HG03342 (cell line): ENCODE data around the gene FRMD8.

Experiments
- ATAC-seq: cut with Tn5 transposase; IDR thresholded peaks from one replicate; pipeline ENCODE4 v1.9.1; 2021; ENCODE audit warnings: mild to moderate bottlenecking, moderate library complexity; ENCODE audit not compliant: unreplicated experiment

FRMD8 gene

DNA sequence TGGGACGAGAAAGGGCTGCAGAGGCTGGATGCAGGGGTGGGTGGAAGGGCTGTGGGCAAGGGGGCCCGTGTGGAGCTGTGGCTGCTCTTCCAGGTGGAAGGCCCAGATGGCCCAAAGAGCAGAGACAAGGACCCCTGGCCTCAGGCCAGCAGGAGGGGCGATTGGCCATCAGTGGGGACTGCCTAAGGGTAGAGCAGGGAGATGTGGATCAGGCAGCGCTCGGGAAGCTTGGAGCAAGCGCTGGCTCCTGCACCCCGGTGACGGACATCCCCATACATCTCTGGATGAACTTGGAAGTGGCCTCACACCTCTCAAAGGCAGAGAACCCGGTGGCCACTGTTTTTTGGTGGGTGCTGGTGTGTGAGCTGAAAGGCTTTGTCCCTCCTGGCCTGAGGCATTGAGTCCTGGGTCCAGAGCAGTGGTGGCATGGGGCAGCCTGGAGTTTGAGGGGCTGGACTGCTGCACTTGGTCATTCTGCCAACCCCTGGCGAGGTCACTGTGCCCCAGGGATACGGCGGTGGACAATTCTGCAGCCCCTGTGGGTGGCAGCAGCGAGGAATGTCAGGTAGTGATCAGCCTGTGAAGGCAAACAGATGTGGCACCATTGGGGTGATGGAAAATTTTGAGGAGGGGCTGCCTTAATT is 5.9 kb downstream of the FRMD8 start:
- ATAC-seq, result no peak

DNA sequence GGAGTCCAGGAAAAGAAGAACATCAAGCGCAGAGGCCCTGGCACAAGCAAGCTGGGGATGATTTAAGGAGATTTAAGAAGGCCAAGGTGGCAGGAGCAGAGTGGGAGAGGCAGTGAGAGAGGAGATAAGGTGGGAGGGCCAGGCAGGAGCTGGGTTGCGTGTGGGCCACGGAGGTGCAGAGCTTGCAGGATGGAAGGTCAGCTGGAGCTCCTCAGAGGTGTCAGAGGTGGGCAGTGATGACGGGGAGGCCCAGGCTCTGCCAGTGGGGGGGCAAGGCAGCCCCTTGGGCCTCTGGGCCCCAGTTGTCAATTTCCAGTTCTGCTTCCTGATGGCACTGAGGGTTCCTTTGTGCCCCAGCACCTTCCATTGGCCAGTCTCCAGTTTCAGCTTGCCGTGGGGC is 6.5 kb downstream of the FRMD8 start:
- ATAC-seq, result no peak

DNA sequence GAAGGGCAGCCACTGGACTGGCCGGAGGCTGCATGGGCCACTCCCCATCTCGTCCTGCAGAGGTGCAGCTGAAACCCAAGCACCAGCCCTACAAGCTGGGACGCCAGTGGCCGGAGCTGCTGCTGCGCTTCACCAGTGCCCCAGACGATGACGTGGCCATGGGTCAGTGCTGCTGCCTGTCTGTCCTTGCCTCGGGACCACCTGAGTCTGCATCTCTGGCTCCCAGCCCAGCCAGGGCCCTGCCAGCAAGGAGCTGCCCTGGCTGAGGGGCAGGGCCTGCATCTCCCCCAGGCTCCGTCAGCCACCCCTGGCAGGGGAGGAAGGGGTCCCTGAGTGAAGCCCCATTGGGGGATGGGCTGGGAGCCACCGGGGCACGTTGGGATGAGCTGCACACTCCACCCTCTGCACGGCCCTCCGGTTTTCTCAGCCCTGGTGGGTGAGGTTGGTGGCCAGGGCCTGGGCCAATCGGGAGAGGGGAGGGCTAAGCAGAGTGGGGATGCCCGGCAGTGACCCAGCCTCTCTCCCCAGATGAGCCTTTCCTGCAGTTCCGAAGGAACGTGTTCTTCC is 7.2 kb downstream of the FRMD8 start:
- no peak for ATAC-seq

DNA sequence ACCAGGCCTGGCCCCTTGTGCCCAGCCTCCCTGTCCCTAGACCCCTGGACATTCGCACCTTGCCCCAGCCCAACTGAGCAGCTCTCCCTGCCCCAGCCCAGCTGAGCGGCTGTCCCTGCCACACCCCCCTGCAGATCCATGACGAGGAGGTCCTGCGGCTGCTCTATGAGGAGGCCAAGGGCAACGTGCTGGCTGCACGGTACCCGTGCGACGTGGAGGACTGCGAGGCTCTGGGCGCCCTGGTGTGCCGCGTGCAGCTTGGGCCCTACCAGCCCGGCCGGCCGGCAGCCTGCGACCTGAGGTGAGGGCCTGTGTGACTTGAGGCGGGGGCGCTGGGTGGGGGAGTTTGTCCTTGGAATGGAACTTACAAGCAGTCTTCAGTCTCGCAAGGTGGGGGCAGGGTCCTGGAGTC is 7.7 kb downstream of the FRMD8 start:
- no peak for ATAC-seq

DNA sequence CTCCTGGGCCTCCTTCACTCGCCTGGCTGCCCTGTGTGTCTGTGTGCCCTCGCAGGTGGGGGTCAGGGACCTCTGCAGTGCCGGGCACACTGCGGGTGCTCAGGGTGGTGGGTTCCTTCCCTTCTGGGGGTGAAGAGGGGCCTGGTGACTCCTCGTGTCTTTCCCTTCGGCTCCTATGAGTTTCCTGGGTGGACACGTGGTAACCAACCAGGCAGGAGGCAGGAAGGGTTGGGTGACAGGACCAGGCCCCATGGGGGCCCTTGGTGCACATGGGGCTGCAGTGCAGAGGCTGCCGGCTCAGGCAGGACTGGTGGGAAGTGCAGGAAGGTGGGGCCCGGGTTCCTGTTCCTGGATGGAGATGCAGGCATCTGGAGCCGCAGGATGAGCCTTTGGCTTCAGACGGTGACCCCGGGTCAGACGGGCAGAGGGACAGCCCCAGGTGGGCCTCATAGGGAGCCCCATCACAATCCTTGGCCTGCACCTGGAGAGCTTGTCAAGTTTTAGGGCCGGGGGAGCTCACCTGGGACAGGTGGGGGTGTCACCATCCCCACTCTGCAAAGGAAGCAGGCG is 9.6 kb downstream of the FRMD8 start:
- ATAC-seq, result no peak

DNA sequence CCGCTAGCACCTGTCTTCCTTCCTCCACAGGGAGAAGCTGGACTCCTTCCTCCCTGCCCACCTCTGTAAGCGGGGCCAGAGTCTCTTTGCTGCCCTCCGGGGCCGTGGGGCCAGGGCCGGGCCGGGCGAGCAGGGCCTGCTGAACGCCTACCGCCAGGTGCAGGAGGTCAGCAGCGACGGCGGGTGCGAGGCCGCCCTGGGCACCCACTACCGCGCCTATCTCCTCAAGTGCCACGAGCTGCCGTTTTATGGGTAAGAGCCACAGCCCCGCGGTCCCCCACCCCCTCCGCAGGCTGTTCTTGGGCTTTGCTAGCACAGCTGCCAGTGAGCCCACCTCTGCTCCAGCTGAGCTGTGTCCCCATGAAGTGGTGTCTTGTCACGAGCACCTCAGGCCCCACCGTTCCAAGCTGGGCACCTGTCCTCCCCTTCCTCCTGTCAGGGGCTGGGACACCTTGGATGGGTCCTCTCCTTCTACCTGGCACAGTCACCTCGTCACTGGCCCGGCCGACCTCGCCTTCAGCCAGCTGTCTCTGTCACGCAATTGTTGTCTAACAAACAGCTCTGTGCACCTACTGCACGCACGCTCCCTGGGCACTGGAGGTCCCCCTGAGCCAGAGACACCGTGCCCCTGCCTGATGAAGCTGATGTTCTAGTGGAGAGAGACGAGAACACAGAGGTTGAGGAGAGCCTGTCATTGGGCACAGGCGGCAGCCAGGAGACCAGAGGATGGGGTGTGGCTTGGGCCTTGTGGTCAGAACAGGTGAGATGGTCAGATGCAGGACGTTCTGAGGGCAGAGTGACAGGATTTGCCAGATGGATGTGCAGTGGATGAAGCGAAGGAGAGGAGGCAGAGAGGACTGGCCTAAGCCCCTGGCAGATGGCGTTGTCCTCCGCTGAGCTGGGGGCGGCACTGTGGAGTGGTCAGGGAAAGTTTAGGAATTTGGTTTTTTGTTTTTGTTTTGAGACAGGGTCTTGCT is 10.6 kb downstream of the FRMD8 start:
- no peak for ATAC-seq

DNA sequence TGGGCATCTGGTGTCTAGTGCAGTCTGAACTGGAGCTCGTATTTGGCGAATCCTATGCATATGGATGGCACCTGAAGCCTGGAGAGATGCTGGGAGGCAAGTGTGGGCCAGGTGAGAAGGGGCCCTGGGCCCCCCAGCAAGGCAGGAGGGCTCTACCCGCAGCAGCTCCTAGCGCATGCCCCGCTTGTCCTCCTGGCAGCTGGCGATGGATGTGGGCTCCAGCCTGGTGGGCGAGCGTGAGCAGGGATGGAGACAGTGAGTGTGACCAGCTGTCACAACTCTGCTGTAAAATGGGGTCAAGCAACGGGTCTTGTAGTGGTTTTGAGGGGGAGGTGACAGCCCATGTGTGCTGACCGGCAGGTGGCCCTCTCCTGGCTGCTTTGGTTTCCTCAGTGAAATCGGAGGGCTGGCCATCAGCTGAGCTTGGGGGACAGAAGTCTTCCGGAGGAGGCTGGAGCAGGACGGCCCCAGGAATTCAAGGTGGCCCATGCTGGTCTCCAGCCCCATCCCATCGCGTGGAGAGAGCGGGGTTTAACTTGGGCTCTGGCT is 12.0 kb downstream of the FRMD8 start:
- no peak for ATAC-seq

DNA sequence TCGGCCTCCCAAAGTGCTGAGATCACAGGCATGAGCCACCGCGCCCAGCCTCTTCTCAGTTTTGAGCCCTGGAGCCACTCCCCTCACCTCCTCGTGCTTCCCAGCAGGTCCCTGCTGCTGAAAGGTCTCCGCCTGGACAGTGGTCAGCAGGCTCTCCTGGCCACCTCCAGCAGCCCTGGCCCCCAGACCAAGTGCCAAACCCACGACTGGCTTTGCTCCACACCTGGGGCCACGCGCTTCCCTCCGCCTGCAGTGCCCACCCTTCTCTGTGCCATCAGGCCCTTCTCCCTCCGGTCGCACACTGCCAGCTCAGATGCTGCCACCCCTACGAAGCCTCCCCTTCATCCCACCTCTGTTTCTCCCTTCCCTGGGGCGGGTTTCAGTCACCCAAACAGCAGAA is 12.8 kb downstream of the FRMD8 start:
- no peak for ATAC-seq

DNA sequence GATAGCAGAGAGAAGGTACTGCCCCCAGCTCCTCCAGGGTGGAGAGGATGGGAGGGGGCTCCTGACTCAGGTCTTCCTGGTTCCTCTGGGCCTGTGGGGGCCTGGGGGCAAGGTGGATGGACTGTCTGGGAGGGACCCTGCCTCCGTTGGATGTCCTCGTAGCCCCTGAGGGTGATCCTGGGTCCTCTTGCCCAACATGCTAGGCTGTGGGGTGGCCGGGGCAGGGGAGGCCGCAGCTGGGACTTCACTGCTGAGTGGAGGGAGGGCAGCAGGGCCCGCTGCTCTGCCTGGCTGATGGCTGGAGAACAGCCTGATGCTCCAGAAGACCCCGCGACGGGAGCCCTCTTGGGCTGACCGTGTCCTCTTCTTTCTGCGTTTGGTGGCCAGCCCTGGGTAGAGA is 13.4 kb downstream of the FRMD8 start:
- ATAC-seq, result no peak

DNA sequence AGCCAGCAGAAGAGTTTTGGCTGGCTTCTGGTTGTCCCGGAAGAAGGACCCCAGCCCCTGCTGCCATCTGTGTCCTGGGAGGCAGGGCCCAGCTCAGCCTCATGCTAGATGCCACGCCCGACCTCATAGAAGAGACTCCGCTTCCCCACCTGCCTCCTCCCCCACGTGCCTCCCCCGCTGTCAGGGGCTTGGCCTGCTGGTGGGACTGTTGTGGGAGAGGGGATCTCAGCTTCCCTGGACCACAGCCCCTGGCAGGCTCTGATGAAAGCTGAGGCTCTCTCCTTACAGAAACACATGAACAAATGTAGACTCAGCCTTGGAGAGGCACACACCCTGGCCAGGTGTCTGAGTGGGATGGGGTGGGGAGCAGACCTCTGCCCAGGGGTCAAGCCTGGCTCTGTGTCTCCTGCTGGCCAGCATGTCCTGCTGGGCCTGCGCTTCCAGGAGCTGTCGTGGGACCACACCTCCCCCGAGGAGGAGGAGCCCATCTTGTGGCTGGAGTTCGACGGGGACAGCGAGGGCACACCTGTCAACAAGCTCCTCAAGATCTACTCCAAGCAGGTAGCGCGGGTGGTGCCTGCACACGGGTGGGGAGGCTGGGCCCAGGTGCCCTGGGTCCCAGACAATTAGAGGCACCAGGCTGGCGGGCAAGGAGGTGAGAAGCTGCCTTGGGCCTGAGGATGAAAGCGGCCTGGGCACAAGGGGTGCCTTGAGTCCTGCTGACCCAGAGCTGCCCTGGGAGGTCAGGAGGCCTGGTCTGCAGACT is 14.1 kb downstream of the FRMD8 start:
- ATAC-seq, result no peak

DNA sequence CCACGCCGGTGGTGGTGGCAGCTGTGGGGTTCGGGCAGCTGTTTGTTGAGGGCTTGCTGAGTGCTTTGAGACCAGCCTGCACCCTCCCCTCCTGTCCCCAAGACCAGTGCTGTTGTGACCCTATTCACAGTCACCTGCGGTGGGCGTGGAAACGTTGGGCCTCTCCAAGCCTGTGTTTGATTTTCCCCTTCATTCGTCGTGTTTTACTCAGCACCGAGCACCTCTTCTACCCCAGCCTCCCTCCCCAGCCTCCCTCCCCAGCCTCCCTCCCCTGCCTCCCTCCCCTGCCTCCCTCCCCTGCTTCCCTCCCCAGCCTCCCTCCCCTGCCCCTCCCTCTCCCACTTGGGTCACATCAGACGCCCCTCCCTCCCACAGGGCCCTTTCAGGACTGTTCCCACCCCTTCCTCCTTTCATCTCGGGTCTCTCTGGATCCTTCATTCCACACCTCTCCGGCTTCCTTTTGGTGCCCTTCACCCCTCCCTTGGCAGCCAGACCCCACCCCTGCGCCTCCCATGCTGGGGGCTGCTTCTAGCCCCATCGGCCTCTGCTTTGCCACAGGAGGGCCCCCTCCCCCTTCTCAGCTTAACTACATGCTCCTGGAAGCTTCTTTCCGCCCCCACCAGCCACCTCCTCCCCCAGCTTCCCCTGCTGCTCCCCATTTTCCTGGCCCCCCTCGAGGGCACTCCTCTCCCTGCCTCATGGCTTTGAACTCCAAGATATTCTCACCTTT is 14.8 kb downstream of the FRMD8 start:
- ATAC-seq, result no peak

DNA sequence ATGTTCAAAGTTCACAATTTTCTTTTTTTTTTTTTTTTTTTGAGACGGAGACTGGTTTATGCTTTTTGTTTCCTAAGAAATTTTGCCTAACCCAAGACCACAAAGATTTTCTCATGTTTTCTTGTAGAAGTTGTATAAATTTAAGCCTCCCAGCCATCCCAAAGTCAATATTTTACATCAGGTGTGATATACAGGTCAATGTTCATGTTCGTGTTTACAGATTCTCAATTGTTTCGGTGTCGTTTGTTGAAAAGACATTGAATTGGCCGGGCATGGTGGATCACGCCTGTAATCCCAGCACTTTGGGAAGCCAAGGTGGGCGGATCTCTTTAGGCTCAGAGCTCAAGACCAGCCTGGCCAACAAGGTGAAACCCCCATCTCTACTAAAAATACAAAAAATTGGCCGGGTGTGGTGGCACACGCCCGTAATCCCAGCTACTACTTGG is 15.4 kb downstream of the FRMD8 start:
- no peak for ATAC-seq

DNA sequence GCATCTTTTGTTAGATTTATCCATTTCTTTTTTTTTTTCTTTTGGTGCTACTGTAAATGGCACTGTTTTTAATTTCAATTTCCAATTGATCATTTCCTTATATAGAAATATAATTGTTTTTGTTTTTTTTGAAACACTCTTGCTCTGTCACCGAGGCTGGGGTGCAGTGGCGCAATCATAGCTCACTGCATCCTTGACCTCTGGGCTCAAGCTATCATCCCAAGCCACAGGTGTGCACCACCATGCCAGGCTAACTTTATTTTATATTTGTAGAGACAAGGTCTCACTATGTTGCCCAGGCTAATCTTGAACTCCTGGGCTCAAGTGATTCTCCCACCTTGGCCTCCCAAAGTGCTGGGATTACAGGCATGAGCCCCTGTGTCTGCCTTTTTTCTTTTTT is 16.4 kb downstream of the FRMD8 start:
- ATAC-seq, result no peak

DNA sequence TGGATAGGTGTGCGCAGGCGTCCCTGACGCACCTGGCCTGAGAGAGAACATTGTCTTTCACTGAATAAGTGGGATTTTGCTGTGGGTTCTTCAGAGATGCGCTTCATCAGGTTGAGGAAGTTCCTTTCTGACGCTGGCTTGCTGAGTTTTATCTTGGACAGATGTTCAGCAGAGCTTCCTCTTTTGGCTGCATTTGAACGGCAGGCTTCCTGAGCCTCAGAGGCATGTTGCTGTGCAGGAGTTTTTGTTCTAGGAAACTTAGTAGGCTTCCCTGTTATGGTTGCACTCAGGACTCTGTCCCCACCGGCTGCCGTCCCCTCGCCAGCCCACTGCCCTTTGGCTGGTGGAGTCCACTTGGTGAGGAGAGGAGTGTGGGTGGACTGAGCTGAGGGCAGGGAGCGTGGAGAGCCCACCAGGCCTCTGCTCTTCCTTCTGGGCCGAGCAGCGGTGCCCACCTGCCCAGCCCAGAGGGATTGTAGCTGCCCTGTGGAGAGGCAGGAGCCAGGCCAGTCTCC is 17.2 kb downstream of the FRMD8 start:
- no peak for ATAC-seq

DNA sequence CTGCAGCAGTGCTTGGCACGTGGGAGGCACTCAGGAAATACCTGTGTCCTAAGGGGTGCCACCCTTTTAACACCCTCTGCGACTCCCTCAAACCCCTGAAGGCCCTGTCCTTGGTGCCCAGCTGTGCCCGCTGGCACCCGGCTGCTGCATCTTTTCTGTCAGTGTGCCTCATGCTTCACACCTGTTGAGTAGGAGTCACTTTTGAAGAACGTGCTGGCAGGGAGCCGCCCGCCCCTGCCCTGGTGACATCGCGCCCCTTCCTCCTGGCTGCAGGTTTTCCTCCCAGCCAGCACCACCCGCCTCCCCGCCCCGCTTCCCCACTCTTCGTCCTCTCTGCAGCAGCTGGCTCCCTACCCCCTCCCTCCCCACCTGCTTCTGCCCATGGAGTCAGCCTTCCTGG is 17.8 kb downstream of the FRMD8 start:
- ATAC-seq, result no peak

DNA sequence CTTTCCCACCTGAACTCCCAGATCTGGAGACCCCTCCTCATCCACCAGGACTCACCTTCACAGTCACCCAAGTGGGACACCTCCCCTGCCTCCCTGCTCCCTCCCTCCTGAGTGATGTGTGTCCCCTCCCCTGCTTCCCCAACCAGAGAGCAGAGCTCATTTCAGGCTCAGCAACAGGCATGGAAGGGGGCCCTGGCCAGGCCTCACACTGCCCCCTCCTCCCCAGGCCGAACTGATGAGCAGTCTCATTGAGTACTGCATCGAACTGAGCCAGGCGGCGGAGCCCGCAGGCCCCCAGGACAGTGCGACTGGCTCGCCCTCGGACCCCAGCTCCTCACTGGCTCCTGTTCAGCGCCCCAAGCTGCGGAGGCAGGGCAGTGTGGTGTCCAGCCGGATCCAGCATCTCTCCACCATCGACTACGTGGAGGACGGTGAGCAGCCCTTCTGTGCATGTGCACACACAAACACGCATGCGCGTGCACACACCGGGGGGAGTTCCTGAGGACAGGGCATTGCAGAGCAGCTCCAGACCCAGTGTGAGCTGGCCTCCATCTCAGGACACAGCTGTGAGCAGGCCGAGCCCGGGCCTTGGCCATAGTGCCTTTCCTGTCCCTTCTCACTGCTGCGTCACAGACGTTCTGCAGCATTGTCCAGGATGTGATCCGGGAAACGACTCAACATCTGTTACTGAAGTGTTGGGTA is 18.4 kb downstream of the FRMD8 start:
- ATAC-seq, result no peak

DNA sequence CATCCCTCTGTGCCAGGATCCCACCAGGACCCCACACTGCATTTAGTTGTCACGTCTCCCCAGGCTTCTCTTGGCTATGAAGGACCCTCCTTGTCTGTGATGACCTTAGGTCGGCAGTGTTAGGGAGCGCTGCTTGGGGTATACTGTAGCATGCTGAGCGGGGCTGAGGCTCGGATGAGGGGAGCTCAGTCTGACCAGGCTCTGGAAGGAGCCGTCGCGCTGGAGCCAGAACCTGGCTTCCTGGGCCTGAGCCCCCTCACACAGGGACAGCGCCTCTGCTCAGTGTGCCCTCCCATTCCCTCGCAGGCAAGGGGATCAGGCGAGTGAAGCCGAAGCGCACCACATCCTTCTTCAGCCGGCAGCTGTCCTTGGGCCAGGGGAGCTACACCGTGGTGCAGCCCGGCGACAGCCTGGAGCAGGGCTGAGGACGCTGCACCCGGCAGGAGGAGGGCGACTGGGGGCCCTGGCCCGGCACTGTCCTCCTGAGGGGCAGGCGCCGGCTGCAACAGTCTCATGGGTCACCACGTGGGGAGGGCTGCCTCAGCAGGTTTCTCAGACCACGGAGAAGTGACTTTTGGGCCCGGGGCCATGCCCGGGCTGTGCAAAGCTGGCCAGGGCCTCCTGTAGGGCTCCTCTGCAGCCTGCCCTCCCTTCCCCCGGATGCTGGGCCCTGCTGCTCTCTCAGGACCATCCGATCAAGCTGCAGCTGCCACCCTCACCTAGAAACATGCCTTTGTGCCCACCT is 24.7 kb downstream of the FRMD8 start:
- no peak for ATAC-seq

DNA sequence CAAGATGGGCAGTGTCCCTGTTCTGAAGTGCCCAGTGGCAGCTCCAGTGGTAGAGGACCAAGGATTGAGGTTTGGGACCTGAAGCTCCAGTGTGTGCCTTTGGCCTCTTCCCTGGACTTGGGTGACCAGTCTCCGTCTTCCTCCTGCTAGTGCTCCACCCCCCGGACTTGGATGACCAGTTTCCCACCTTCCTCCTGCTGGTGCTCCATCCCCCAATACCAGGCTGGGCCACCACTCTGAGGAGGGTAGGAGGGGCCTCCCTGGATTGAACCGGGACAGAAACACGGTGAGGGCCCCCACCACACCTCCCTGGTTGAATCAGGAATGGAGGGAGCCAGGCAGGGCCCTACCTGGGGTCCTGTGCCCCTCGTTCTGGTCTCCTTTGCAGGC is 25.2 kb downstream of the FRMD8 start:
- no peak for ATAC-seq
